DMS153 (cell line): Measurements from ENCODE around the gene ACYP2.

Experiments used
- DNase-seq: peaks from one replicate; lab custom pipeline; 2025; lab: John Stamatoyannopoulos, UW

ACYP2 gene

DNA sequence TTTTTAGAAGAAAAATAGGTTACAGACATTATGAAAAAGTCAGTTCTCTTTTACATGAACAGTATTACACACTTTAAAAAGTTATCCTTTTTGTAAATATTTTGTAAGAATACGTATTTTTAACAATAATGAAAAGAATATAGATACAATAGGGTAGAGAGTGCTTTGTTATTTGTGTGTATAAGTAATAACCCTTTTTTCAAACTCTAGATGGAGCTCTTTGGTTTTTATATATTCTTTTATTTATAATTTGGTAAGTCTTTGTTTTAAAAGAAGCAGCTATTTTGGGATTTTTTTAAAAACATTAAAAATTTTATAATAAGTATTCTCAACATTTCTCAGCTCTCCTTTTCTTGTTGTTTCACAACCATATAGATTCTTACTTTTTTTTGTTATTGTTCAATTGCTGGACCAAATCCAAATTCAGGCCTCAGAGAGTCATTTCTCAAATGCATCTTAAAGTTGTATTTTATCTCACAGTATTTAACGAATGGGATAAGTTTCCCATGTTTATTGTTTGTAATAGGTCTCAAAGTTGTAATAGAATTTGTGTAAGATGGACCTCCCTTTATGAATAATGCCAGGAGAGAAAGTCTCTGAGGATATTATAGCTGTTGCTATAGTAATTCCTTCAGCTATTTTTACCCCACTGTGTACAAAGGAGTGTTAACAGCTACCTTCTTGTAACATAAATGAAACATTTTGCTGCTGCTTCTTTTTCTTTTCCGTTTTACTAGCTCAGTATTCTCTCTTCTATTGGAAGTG lies 46.4 kb downstream of the ACYP2 start:
- DNase-seq, result no peak

DNA sequence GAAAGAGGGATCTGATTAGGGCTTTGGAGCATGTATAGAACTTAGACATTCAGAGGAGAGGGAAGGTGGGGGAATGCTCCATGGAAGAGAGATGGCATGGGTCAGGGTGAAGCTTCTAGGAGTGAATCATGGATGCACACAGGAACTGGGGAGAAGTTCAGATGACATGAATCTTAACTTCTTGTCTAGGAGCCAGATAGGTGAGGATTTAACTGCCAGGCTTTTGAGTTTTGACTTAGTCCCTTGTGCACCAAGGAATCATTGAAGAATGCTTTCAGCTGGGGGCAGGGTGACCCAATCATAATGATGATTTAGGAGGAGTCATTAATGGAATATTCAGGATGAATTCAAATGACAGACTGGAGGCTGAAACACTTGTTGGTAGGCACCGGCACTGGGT lies 48.7 kb downstream of the ACYP2 start:
- no peak for DNase-seq

DNA sequence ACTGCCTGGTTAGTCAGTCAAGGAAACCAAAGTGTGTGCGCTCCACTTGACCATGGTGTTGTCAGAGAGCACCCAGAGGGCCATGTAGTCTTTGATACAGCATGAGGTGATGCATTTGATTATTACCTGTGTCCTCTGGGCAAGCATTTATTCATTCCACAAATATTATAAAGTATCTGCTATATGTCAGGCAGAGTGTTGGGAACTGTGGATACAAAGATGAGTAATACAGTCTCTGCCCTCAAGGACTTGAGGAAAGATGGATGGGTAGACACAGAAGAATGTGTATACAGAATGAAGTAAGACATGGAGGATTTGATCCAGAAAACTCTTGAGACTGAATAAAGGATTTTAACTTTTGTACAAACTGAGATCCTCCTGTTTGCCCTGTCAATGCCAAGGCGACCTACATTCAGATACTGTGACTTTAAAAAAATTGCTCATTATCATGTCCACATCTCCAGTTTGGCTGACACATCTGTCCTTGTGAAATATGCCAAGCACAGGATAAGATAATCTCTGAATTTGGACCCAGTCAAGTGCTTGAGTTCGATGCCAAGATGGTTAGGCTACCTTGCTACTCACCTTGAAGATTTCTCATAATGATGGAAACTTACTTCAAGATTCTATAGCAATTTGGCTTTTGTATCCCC lies 50.8 kb downstream of the ACYP2 start:
- DNase-seq, result no peak

DNA sequence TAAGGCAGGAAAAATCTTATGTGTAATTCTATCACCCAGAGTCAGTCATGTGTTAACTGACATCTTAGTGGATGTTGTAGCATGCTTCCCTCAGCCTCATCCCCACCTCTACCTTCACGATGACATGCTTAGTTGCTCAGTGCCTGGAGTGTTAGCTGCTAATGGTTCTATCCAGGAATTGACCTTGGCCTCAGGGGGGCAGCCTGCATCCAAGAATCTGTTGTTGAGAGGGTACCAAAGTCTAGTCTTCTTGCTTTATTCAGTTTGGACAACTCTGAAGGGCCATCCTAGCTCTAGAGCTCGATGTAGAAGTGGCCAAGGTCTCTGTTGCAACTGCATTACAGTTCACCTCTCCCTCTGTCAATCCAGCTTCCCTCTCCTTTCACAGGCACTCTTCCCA lies 61.2 kb downstream of the ACYP2 start:
- peak; percentile 5 for DNase-seq

DNA sequence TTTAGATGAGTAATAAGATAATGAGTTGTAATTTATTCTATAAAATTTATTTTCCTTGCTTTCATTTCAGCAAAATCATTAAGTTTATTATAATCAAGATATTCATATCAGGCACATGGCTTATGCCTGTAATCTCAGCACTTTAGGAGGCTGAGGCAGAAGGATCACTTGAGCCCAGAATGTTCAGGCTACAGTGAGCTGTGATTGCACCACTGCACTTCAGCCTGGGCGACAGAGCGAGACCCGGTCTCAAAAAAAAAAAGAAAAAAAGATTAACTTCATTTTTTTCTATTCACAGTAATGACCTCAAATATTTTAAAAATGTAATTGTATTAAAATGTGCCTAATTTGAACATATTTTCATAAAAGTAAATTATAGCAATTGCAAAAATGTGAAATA lies 67.9 kb downstream of the ACYP2 start:
- no peak for DNase-seq

DNA sequence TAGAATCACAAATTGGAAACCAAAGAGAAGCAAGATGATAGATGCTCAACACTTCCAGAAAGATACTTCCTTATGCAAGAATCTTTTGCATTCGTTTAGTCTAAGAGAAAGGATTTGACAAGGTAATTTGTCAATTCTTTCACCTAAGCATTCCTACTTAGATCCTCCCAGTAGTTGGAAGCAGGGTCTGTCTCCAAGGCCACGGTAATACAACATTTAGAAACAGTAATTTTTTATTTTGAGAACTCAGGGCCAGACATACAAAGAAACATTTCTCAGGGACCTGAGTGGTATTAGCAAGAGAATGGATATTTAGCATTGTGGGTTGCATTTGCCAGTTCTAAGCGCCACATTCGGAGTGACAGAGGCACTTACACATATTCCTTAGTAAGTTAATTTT lies 68.6 kb downstream of the ACYP2 start:
- no peak for DNase-seq

DNA sequence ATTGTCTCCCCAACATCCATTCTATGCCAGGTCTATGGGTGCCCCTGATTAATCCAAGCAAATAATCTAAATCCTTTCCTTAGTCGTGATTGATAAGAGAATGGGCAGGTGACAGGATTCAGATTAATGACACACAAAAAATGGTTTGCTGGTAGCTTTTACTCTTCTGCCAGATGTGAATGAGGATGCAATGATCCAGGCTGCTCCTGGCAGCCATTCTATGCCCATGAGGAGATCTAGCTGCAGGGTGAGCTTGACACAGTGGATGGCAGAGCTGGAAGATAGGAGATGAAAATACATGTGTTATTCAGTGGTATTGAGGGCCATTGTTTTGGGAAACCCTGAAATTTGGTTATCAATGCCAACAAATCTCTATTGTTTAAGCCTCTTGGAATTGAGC lies 69.7 kb downstream of the ACYP2 start:
- DNase-seq, result no peak

DNA sequence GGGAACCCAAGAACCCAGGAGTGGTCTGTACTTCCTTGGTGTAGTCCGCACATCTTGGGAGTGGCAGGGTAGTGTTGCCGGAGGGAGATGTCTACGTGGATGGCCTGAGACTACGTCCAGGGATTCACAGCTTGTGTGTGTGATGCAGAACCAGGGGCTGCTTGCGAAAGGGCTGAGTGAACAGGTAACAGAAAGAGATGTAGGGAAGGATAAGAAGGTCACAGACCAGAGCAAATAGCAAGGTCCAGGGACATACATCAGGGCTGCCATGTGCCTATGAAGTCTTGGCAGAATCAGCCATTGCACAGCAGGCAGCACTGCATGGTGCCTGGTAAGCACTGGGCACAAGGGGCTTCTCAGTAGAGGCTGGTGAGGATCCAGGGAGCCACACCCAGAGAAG lies 71.9 kb downstream of the ACYP2 start:
- DNase-seq, result no peak

DNA sequence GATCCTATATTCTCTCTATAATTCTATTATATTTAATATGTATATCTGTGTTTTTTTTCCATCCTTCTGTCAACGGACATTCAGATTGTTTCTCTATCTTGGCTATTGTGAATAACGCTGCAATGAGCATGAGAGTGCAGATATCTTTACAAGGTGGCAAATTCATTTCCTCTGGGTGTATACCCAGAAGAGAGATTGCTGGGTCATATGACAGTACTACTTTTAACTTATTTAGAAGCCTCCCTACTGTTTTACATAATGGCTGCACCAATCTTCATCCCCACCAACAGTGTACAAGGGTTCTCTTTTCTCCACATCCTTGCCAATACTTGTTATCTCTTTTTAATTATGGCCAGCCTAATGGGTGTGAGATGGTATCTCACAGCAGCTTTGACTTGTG lies 74.1 kb downstream of the ACYP2 start:
- DNase-seq, result no peak

DNA sequence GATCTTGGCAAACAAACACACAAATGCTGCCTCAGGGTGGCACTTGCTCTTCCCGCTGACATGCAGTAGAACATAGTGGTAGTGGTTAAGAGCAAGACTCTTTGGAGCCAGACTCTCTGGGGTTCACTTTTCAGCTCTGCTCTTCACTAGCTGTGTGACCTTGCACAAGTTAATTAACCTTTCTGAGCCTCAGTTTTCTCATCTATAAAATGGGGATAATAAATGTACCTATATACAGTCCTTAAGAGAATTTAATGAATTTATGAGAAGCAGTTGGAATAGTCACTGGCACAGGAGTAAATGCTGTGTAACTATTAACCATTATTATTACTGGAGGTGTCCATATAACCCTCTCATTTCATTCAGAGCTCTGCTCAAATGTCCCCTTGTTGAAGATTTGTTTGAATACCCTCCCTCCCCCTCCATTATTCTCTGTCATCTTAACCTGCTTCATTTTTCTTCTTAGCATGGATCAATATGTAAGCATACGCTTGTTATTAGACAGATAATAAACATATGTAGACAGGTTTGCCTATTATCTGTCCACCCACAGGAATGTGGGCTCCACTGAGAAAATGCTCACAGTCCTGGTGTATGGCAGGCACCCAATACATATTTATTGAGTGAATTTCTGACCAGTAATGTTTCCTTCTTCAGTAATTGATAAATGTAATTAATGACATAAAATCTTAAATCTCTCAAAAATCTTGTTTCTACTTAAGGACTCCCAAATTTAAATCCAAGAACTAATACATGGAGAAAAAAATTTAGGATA lies 76.1 kb downstream of the ACYP2 start:
- DNase-seq, result no peak

DNA sequence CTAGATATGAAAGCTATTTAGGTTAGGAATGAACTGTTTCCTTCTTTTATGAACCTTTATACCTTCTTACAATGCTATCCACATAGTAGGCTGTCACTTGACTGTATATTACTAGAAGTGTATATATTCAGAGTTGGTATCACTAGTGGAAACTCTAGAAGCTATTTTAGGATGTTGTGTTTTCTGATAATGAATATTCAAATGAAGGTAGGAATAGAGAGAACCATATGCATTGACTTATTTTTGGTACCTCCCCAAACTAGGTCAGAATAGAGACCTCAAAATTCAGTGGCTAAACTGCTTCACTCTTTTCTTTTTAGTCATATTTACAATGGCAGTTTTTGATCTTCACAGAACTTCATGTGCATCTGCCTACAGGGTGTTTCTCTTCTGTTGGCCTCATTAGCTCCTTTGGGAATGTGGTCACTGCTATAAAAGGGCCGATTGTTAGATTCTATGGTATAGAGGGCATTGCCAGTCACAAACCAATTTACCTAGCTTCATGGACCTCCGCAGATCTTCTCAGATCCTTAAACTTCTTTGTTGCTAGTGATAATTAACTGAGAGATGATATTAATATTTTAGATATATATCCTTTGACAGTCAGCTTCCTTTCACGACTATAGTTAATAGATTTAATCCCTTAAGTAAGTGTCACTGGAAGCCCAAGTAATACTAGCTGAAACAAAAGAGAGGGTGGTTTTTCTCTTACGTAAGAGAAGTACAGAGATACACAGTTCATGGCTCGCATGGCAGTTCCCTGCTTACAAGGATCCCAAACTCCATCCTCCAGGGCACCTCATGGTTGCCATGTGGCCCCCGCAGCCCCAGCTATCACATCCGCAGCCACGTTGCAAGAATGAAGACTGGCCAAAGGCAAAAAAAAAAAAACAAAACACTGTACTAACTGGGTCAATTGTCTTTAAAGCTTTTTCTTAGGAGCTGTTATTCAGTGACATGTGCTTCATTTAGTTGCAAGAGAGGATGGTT lies 79.6 kb downstream of the ACYP2 start:
- DNase-seq, result no peak

DNA sequence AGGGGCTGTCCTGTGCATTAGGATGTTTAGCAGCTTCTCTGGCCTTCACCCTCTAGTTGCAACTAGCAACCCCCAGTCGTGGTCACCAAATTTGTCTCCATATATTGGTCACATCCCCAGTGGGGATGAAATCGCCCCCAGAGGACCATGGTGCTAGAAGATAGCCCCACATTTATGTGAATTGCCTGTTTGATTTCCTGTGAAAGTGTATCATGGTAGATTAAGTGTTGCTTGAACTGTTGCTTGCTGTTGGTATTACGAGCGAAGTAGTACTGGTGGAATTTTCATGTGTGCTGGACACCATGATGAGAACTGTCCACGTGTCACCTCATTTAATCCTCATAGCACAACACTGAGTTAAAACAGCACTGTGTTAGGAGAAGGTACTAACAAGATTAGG lies 81.2 kb downstream of the ACYP2 start:
- no peak for DNase-seq

DNA sequence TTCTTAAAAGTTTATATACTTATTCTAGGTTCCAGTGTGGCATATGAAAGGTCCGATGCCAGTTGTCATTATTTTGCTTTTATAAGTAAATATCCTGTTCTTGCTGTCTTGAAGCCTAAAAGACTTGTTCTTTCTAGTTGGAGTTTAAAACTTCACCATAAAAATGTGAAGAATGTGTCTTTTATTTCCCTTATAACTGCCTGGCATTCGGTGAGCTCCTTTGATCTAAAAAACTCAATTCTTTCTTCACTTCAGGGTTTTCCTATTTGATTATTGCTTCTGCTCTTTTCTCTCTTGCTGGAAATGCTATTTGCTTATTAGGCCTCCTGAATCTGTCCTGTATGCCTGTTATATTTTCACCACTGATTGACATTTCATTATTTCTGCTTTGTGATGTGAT lies 89.1 kb downstream of the ACYP2 start:
- no peak for DNase-seq

DNA sequence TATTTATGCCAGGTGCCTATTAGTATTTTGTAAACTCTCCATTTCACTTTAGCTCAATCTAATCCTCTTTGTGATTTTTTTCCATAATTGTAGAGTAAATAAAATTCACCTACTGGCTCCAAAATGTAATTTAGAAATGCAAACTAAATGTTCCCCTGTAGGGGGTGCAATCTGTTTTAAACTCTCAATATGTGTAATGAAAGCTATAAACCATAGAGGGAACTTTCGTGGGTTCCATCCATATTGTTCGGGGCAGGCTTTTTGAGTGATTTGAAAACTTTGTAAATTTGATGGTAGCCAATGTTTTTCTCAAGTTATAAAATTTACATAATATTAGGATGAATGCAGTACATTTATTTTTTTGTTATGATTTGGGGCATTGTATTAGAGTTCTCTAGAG lies 91.2 kb downstream of the ACYP2 start:
- no peak for DNase-seq

DNA sequence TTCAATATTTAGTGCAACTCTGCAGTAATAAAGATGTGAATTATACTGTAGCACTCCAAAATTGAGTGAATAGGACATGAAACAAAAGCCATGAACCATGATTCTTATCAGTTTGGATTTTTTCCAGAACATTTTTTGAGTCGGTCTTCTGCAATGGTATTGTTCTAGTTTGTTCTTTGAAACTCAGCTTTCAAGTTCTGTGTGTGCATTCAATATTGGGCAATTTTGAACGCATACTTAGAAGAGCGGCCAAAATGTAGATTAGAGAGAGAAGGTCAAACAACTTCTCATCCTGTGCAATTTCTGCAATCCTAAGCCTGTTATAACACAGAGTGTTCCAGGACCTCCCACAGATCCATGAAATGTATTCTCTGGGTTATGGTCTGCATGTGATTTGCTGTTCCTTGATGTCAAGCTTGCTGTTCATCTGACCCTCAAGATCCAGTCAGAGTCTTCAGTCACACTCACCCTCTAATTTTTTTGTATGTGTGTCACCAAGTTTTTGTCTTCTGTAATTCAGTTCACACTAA lies 92.3 kb downstream of the ACYP2 start:
- no peak for DNase-seq

DNA sequence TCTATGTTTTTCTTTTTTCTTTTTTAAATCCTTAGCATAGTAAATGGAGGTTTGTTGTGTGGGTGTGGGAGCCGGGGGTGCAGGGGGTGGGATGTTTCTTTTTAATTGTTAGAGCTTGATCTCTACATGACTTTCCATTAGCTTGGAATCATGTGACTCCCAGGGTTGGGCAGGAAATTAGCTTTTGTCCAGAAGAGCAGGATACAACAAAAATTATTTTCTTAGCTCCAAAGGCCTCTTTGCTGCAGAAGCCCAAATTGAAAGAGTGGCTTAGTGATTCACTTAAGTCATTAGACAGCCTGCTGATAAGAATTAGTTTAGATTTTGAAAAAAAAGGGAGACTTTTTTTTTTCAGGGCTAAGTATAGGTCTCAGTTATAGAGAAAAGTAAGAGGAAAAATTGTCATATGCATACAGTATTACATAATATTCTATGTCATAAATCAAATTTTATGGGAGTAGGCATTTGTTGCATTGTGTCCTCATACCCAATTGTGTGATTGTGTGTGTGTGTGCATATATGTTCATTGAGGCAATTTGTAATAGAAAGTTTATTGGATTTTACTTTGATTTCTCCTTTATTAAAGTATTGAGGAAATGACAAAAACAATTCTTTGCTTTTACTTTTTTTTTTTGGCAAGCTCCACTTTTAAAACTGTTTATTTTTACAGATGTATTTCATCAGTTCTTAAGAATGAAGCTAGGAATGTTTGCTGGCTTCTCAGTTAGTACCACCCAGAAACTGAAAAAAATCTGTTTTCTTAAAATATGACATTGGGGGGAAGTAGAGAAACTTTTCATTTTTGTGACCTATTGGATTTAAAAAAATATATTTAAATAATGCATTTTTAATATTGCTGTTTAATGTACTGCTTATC lies 93.2 kb downstream of the ACYP2 start:
- no peak for DNase-seq

DNA sequence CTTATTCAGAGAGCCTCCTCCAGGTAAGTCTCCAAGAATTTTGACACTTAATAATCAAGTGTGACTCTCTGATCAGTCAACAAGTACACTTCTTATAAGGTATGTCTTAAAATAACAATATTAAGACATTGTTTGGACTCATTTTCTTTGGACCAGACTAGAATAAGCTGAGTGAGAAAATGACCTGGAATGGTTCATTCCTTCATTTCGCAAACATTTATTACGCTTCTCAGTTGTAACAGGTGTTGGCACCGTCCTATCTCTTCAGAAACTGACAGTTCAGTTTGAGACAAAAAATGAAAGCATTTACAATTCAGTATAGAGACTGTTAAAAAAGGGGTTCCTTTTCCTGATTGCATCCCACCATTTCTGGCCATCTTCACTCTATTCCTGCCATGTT lies 94.0 kb downstream of the ACYP2 start:
- DNase-seq, result no peak

DNA sequence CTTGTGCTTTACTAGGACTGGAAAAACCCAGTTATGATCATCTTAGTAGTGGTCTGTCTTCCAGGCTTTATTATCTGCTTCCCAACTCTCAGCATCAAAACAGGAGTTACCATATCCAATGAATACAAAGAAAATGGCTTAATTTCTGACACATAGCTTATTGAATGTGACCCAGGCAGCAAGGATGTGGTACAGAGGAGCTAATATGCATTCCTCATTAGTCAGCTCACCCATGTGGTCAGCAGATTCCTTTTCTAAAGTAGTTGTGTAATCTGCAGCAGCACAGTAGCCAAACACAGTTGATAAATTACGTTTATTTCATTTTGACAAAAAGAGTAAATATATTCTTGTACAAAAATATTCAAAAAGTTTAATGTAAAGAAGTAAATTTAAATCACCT lies 97.0 kb downstream of the ACYP2 start:
- DNase-seq, result no peak

DNA sequence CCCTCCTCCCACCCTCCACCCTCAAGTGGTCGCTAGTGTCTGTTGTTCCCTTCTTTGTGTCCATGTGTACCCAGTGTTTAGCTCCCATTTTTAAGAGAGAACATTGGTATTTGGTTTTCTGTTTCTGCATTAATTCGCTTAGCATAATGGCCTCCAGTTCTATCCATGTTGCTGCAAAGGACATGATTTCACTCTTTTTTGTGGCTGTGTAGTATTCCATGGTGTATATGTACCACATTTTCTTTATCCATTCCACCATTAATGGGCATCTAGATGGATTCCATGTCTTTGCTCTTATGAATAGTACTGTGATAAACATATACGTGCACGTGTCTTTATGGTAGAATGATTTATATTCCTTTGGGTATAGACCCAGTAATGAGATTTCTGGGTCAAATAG lies 97.7 kb downstream of the ACYP2 start:
- no peak for DNase-seq

DNA sequence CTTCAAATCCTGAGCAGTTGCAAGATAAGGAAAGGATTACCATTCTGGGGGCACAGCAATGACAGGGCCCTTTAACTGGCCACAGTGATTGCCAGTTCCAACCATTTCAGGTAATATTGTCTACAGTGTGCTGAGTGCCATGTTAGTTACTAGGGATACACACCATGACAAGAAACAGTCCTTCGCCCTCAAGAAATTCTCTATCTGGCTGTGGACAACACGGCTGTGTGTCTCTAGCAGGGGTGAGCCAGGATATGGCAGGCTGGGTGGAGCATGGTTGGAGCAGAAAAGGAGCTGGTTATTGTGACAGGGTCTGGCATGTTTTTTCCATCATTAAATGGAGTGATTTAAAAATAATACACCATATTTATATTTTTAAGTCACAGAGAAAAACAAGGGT lies 109.6 kb downstream of the ACYP2 start:
- DNase-seq, result no peak

DNA sequence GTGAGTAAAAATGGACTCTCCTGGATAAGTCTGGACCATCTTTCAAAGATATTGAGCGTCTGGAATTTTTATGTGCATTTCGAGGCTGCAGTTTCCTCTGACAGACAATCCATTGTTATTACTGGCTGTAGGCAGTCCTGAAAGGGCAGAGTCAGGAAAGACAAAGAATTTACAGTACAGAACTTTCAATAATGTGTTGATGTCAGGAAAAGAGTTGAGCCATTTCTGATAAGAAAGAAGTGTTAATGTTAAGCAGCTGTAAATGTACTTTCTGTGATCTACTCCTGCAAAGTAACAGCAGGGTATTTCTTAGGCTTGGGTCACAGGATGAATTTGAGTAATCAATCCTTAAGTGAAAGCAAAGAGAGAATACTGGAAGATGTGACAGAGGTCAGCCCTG lies 110.8 kb downstream of the ACYP2 start:
- no peak for DNase-seq
